ENCODE data around the gene TMEM25. TPM values are rescaled to one million over a fixed set of nuclear protein-coding genes. Genes with fewer than 3 reads are reported as not detected.

TMEM25 gene
- total and polyA plus RNA-seq, 2 donors (not counting 3 experiments of a cell fraction or from before 2014, with no cell fraction given), result 18.9 to 34.6 TPM

- BruUV-seq (replicated peaks), result no TSS peak
- CTCF ChIA-PET, result interaction anchor here (0.9 kb wide), 1 partner anchor 46 kb away, joined by 4 read pairs; no protein-coding TSS in a partner anchor
Observed at GRCh38 chr11:118533769-118534729, 3.1 kb downstream of the TMEM25 start.

More at GRCh38 chr11:118533769-118534729, 3.1 kb downstream of the TMEM25 start:
- Histone ChIP-seq H3K27ac (ENCODE audit: insufficient read depth, low read depth, low read length) (no peak overlapping the region), H4K20me1 (replicated peaks; ENCODE audit: control insufficient read depth, extremely low read depth, insufficient read depth, low read length) (no peaks in the 10 kb centered on the region), H3K4me1 (ENCODE audit: control insufficient read depth, extremely low read depth, insufficient read depth, low read length) (peaks cover 10% of the 10 kb centered on the region), H3K27me3 (ENCODE audit: control insufficient read depth in 2 of 2, insufficient read depth in 2 of 2, low read length in 2 of 2) (no peaks in the 10 kb centered on the region), H2AFZ (ENCODE audit: low read depth, low read length) (no peak overlapping the region), H3K9ac (replicated peaks; ENCODE audit: extremely low read depth, insufficient read depth, low read length) (no peak overlapping the region), H3K4me2 (ENCODE audit: insufficient read depth, low read length) (no peak overlapping the region), H3K79me2 (ENCODE audit: control insufficient read depth, insufficient read depth, low read length) (no peaks in the 10 kb centered on the region), H3K36me3 (ENCODE audit: control insufficient read depth in 2 of 2, extremely low read depth in 1 of 2, insufficient read depth in 2 of 2, low read length in 2 of 2) (peaks cover 0 to 2% of the 10 kb centered on the region in 2 experiments), H3K9me1 (replicated peaks; ENCODE audit: control insufficient read depth, extremely low read depth, insufficient read depth, low read length) (no peaks in the 10 kb centered on the region), H3K9me3 (replicated peaks; ENCODE audit: control insufficient read depth, insufficient read depth, low read length) (no peaks in the 10 kb centered on the region), H3K4me3 (replicated peaks in 1 of 3; ENCODE audit: insufficient read depth in 1 of 3, low read depth in 1 of 3, low read length in 3 of 3) (no peak overlapping the region)
- DNase-seq (ENCODE audit: low read depth, low spot score) (no peak), FAIRE-seq (no peak)
- POLR2A ChIA-PET, result no interaction called here
- dilution Hi-C loops (cut with MboI; ENCODE audit: extremely low pct_ligation_motif_present, low sequenced_read_pairs) (no loop called here), intact Hi-C loops (cut with micrococcal nuclease) (no loop called here)
- TF ChIP-seq POLR2A (IDR thresholded peaks at IDR 0.05; ENCODE audit: low read depth, low read length) (no peak), POLR2AphosphoS5 (IDR thresholded peaks at IDR 0.05; ENCODE audit: insufficient read depth, low read depth, low read length) (no peak), EZH2 (IDR thresholded peaks at IDR 0.05; ENCODE audit: borderline replicate concordance, low read depth, low read length, severe bottlenecking) (no peak), GATA2 (IDR thresholded peaks at IDR 0.05; ENCODE audit: insufficient read depth, insufficient read length, low read depth, low read length) (no peak), FOS (IDR thresholded peaks at IDR 0.05; ENCODE audit: borderline replicate concordance, insufficient read depth, low read length) (no peak), MAX (IDR thresholded peaks at IDR 0.05; ENCODE audit: insufficient read depth, insufficient read length) (no peak), MYC (IDR thresholded peaks at IDR 0.05; ENCODE audit: low read depth, low read length) (no peak), CTCF (IDR thresholded peaks at IDR 0.05; ENCODE audit: extremely low read depth in 1 of 2, insufficient read depth in 1 of 2, low read depth in 1 of 2, low read length in 2 of 2) (no peak), JUN (IDR thresholded peaks at IDR 0.05; ENCODE audit: borderline replicate concordance, insufficient read depth, insufficient read length, low read depth) (no peak)

Data from endothelial cell of umbilical vein (primary cell).